SH-SY5Y (cell line): ENCODE measurements around the gene SPATA1.

ENCODE experiments used
- GATA2 ChIP-seq: IDR thresholded peaks from 2 replicates; pipeline ENCODE4 v1.6.1; 2011; ENCODE audit warnings: mild to moderate bottlenecking, low read depth, low read length
- GATA3 ChIP-seq: IDR thresholded peaks from 2 replicates; pipeline ENCODE4 v1.6.1; 2011; ENCODE audit warnings: low read depth, mild to moderate bottlenecking, low read length, moderate library complexity

- TF ChIP-seq GATA2 (no peak), GATA3 (no peak)
Observed at GRCh38 chr1:84539972-84540371, 33.8 kb downstream of the SPATA1 start.
